ENCODE data around the gene TUBG2.

The TUBG2 gene

GRCh38 chr17:42673266-42673884 is 14.3 kb downstream of the TUBG2 start:
- H3K27ac ChIP-seq (ENCODE audit: low read depth, low read length): no peak overlapping the region
- H3K9ac ChIP-seq (ENCODE audit: low read depth, low read length): no peak overlapping the region
- no peaks in the 10 kb centered on the region for H3K9me3 ChIP-seq (ENCODE audit: control insufficient read depth, insufficient read depth, low read length)
- H3K4me1 ChIP-seq (ENCODE audit: control insufficient read depth, insufficient read depth, low read length): peaks cover 39% of the 10 kb centered on the region
- peaks cover 12% of the 10 kb centered on the region for H3K36me3 ChIP-seq (ENCODE audit: control insufficient read depth, insufficient read depth, low read length)
- peaks cover 52% of the 10 kb centered on the region for H3K27me3 ChIP-seq (ENCODE audit: control insufficient read depth, insufficient read depth, low read length)
- peak overlapping the region; percentile 27; the same call in 1 of the 2 replicates for H3K4me3 ChIP-seq (ENCODE audit: low read depth, low read length)

GRCh38 chr17:42673885-42674754 is 15.0 kb downstream of the TUBG2 start:
- Histone ChIP-seq H3K9me3 (ENCODE audit: control insufficient read depth, insufficient read depth, low read length) (no peaks in the 10 kb centered on the region), H3K27ac (ENCODE audit: low read depth, low read length) (no peak overlapping the region), H3K36me3 (ENCODE audit: control insufficient read depth, insufficient read depth, low read length) (peaks cover 8% of the 10 kb centered on the region), H3K4me1 (ENCODE audit: control insufficient read depth, insufficient read depth, low read length) (peaks cover 43% of the 10 kb centered on the region), H3K9ac (ENCODE audit: low read depth, low read length) (no peak overlapping the region), H3K27me3 (ENCODE audit: control insufficient read depth, insufficient read depth, low read length) (peaks cover 52% of the 10 kb centered on the region), H3K4me3 (ENCODE audit: low read depth, low read length) (peak overlapping the region; percentile 27; the same call in 1 of the 2 replicates)

GRCh38 chr17:42674755-42675347 is 15.8 kb downstream of the TUBG2 start:
- H3K36me3 ChIP-seq (ENCODE audit: control insufficient read depth, insufficient read depth, low read length): peaks cover 3% of the 10 kb centered on the region; the same call in 1 of the 2 replicates
- H3K27me3 ChIP-seq (ENCODE audit: control insufficient read depth, insufficient read depth, low read length): peaks cover 53% of the 10 kb centered on the region
- H3K9me3 ChIP-seq (ENCODE audit: control insufficient read depth, insufficient read depth, low read length): no peaks in the 10 kb centered on the region
- no peak overlapping the region for H3K27ac ChIP-seq (ENCODE audit: low read depth, low read length)
- peak overlapping the region; percentile 94 for H3K4me3 ChIP-seq (ENCODE audit: low read depth, low read length)
- H3K4me1 ChIP-seq (ENCODE audit: control insufficient read depth, insufficient read depth, low read length): peaks cover 49% of the 10 kb centered on the region
- H3K9ac ChIP-seq (ENCODE audit: low read depth, low read length): no peak overlapping the region

- Histone ChIP-seq H3K27me3 (ENCODE audit: control insufficient read depth, insufficient read depth, low read length) (peaks cover 59% of the 10 kb centered on the region), H3K9ac (ENCODE audit: low read depth, low read length) (no peak overlapping the region), H3K36me3 (ENCODE audit: control insufficient read depth, insufficient read depth, low read length) (peaks cover 3% of the 10 kb centered on the region; the same call in 1 of the 2 replicates), H3K27ac (ENCODE audit: low read depth, low read length) (no peak overlapping the region), H3K4me1 (ENCODE audit: control insufficient read depth, insufficient read depth, low read length) (peaks cover 55% of the 10 kb centered on the region), H3K4me3 (ENCODE audit: low read depth, low read length) (peak overlapping the region; percentile 94), H3K9me3 (ENCODE audit: control insufficient read depth, insufficient read depth, low read length) (no peaks in the 10 kb centered on the region)
Measured at GRCh38 chr17:42675348-42675964, 16.4 kb downstream of the TUBG2 start.

- H3K27me3 ChIP-seq (ENCODE audit: control insufficient read depth, insufficient read depth, low read length): peaks cover 59% of the 10 kb centered on the region
- H3K4me3 ChIP-seq (ENCODE audit: low read depth, low read length): peak overlapping the region; percentile 94
- H3K36me3 ChIP-seq (ENCODE audit: control insufficient read depth, insufficient read depth, low read length): peaks cover 3% of the 10 kb centered on the region; the same call in 1 of the 2 replicates
- H3K4me1 ChIP-seq (ENCODE audit: control insufficient read depth, insufficient read depth, low read length): peaks cover 52% of the 10 kb centered on the region
- H3K9ac ChIP-seq (ENCODE audit: low read depth, low read length): no peak overlapping the region
- peak overlapping the region; percentile 26 for H3K27ac ChIP-seq (ENCODE audit: low read depth, low read length)
- no peaks in the 10 kb centered on the region for H3K9me3 ChIP-seq (ENCODE audit: control insufficient read depth, insufficient read depth, low read length)
Measured at GRCh38 chr17:42675965-42676423, 16.9 kb downstream of the TUBG2 start.

GRCh38 chr17:42676424-42677011 is 17.4 kb downstream of the TUBG2 start, which contains the start of gene PLEKHH3:
Gene PLEKHH3, minus strand, starts transcription at chr17:42676994. Its CDS starts 431 bp downstream, at chr17:42676563.
- Histone ChIP-seq H3K9me3 (ENCODE audit: control insufficient read depth, insufficient read depth, low read length) (no peaks in the 10 kb centered on the region), H3K4me1 (ENCODE audit: control insufficient read depth, insufficient read depth, low read length) (peaks cover 52% of the 10 kb centered on the region), H3K9ac (ENCODE audit: low read depth, low read length) (peak within 1 kb of the TSS; percentile 55; the same call in 1 of the 2 replicates), H3K27ac (ENCODE audit: low read depth, low read length) (peak within 1 kb of the TSS; percentile 96), H3K36me3 (ENCODE audit: control insufficient read depth, insufficient read depth, low read length) (peaks cover 3% of the 10 kb centered on the region; the same call in 1 of the 2 replicates), H3K27me3 (ENCODE audit: control insufficient read depth, insufficient read depth, low read length) (peaks cover 57% of the 10 kb centered on the region), H3K4me3 (ENCODE audit: low read depth, low read length) (peak within 1 kb of the TSS; percentile 94)

- Histone ChIP-seq H3K4me1 (ENCODE audit: control insufficient read depth, insufficient read depth, low read length) (peaks cover 52% of the 10 kb centered on the region), H3K9me3 (ENCODE audit: control insufficient read depth, insufficient read depth, low read length) (no peaks in the 10 kb centered on the region), H3K4me3 (ENCODE audit: low read depth, low read length) (peak overlapping the region; percentile 94), H3K36me3 (ENCODE audit: control insufficient read depth, insufficient read depth, low read length) (peaks cover 3% of the 10 kb centered on the region; the same call in 1 of the 2 replicates), H3K27me3 (ENCODE audit: control insufficient read depth, insufficient read depth, low read length) (peaks cover 55% of the 10 kb centered on the region), H3K9ac (ENCODE audit: low read depth, low read length) (no peak overlapping the region), H3K27ac (ENCODE audit: low read depth, low read length) (peak overlapping the region; percentile 96)
Measured at GRCh38 chr17:42677012-42677857, 18.2 kb downstream of the TUBG2 start.

GRCh38 chr17:42677921-42678781 is 19.1 kb downstream of the TUBG2 start:
- peaks cover 45% of the 10 kb centered on the region for H3K4me1 ChIP-seq (ENCODE audit: control insufficient read depth, insufficient read depth, low read length)
- no peaks in the 10 kb centered on the region for H3K9me3 ChIP-seq (ENCODE audit: control insufficient read depth, insufficient read depth, low read length)
- H3K36me3 ChIP-seq (ENCODE audit: control insufficient read depth, insufficient read depth, low read length): peaks cover 1% of the 10 kb centered on the region; the same call in 1 of the 2 replicates
- peak overlapping the region; percentile 96 for H3K27ac ChIP-seq (ENCODE audit: low read depth, low read length)
- peak overlapping the region; percentile 71 for H3K4me3 ChIP-seq (ENCODE audit: low read depth, low read length)
- H3K27me3 ChIP-seq (ENCODE audit: control insufficient read depth, insufficient read depth, low read length): peaks cover 55% of the 10 kb centered on the region
- H3K9ac ChIP-seq (ENCODE audit: low read depth, low read length): peak overlapping the region; percentile 80

GRCh38 chr17:42678951-42679491 is 19.9 kb downstream of the TUBG2 start:
- H3K36me3 ChIP-seq (ENCODE audit: control insufficient read depth, insufficient read depth, low read length): no peaks in the 10 kb centered on the region
- H3K27me3 ChIP-seq (ENCODE audit: control insufficient read depth, insufficient read depth, low read length): peaks cover 57% of the 10 kb centered on the region
- H3K9ac ChIP-seq (ENCODE audit: low read depth, low read length): peak overlapping the region; percentile 71; the same call in 1 of the 2 replicates
- H3K27ac ChIP-seq (ENCODE audit: low read depth, low read length): peak overlapping the region; percentile 96
- peaks cover 42% of the 10 kb centered on the region for H3K4me1 ChIP-seq (ENCODE audit: control insufficient read depth, insufficient read depth, low read length)
- peak overlapping the region; percentile 71 for H3K4me3 ChIP-seq (ENCODE audit: low read depth, low read length)
- no peaks in the 10 kb centered on the region for H3K9me3 ChIP-seq (ENCODE audit: control insufficient read depth, insufficient read depth, low read length)
